Measurements from ENCODE around the gene DHX57.
"Not testable (repeated sequence)": the region's sequence is repeated elsewhere in the genome, so short reads cannot be mapped to it uniquely, and the experiment has no call there.

- not testable (repeated sequence) for TF ChIP-seq CTCF (IDR thresholded peaks at IDR 0.05; ENCODE audit: insufficient read depth, low read length, poor library complexity, severe bottlenecking); EZH2phosphoT487 (conservative IDR thresholded peaks at IDR 0.05; ENCODE audit: low read length)
These were observed 119.8 kb downstream of the DHX57 start for GRCh38 chr2:38755891-38756290.
